Right lobe of liver (tissue), 4 donors: ENCODE results near the gene SLAMF8.

ENCODE experiments used
- POLR2A ChIP-seq: fragments of 450-650 bp; IDR thresholded peaks from one replicate; pipeline ENCODE4 v1.6.1; 2017; ENCODE audit warnings: antibody characterized with exemption, mild to moderate bottlenecking
- TF ChIP-seq, protein P1 (sequence below), 4 donors: fragments of 200-600 bp in 3 of 4; fragments of 450-650 bp in 1 of 4; IDR thresholded peaks; one replicate each; pipeline versions ENCODE4 v1.5.1 to v1.8.0; 2016 to 2022; ENCODE audit warnings: antibody characterized with exemption in 4 of 4, mild to moderate bottlenecking in 2 of 4
- donor health status: DM: no; HTN: no; CAD: no.
- donor health status: DM: no; HTN: no; CAD: no.
- donor health status: DM: no; HTN: yes; CAD: no.

DNA sequence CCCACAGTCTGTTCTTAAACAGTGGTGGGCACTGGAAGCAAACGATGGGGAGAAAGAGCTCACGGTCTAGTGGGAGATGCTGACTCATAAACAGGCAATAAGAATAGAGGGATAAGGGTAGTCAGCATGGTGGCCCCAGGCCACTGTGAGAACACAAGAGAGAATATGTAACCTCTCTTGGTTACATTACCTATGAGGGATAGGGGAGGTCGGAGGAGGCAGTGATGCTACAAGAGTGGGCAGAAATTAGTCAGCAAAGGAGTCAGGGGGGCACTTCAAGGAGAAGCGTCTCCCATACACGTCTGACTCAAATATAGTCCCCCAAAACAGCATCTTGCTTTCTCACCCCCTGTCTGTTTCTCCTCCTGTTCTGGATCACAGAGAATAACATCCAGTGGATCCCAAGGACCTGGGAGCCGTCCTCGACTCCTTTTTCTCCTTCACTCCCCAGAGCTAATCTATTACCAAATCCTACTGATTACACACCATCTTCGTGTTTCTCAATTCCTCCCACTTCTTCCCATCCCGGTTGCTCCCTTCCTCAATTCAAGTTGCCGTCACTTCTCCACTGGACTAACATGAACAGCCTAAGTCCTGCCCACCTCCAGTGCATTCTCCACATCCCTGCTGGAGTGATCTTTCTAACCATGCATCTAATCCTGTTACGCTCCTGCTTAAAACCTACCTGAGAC is 2.1 kb downstream of the SLAMF8 start:
- TF ChIP-seq, protein P1, sequence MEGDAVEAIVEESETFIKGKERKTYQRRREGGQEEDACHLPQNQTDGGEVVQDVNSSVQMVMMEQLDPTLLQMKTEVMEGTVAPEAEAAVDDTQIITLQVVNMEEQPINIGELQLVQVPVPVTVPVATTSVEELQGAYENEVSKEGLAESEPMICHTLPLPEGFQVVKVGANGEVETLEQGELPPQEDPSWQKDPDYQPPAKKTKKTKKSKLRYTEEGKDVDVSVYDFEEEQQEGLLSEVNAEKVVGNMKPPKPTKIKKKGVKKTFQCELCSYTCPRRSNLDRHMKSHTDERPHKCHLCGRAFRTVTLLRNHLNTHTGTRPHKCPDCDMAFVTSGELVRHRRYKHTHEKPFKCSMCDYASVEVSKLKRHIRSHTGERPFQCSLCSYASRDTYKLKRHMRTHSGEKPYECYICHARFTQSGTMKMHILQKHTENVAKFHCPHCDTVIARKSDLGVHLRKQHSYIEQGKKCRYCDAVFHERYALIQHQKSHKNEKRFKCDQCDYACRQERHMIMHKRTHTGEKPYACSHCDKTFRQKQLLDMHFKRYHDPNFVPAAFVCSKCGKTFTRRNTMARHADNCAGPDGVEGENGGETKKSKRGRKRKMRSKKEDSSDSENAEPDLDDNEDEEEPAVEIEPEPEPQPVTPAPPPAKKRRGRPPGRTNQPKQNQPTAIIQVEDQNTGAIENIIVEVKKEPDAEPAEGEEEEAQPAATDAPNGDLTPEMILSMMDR (IDR thresholded peaks at IDR 0.05) = no peak
- TF ChIP-seq POLR2A = no peak
